NOMO-1 (cell line): Measurements from ENCODE around the gene NPC1.
"Not testable (repeated sequence)": the region's sequence is repeated elsewhere in the genome, so short reads cannot be mapped to it uniquely, and the experiment has no call there.

Experiments
- DNase-seq, 2 experiments: peaks; one replicate each; lab custom pipeline; 2025; ENCODE audit not compliant: unreplicated experiment in 2 of 2; lab: John Stamatoyannopoulos, UW

The NPC1 gene

GRCh38 chr18:23577521-23577920, 8.8 kb downstream of the NPC1 start:
- DNase-seq, result not testable (repeated sequence)

- no peak for DNase-seq
These were observed 11.0 kb downstream of the NPC1 start for GRCh38 chr18:23575309-23575651.

DNA sequence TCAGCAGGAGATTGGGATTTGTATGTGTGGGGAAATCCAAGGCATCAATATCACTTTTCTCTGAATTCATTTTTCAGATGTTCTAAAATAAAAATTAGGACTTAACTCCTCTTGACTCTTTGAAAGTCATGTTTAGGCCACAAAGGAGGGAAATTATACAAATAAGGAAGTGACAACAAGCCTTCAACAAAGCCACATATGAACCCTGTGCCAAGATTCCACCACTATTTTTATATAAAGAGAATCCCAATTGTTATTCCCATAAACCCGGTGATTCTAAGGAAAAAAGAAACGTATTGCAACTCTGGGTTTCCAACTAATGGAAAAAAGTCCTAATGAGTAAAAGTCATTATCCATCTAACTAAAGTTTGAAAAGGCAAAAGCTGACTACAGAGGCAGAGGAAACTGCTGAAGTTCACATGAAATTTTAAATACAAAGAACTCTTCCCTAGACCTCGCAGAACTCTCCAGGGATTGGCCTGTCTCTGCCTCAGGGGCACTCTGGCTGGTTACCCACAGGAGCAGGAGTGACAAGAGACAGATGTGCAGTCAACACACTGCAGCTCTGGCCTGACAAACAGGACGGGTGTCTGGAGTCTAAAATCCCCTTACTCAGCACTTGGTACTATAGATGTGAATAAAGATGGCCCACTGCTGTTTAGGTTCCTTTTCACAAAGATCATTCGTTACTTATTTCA, 11.5 kb downstream of the NPC1 start:
- DNase-seq, result peak in 1 of 2 experiments; percentile 20

- DNase-seq, result peak in 1 of 2 experiments; percentile 18
These were observed 12.5 kb downstream of the NPC1 start for GRCh38 chr18:23573626-23574431.

DNA sequence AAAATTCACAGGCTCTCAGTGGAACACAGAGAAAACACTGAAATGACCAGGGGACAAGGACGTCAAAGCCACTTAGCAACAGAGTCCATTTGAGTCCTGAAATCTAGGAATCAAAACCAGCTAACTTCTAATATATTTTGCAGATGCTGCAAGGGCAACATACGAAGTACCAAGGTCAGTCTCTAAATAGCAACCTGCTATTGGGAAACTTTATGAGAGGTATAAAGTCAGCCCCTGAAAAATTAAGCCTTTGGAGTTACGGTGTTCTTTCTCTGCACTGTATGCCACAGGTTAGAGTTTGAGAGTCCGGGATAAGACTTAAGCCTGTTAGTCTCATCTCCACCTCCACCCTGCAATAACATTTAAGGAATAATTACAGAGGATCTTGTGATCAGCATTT, 13.3 kb downstream of the NPC1 start:
- no peak for DNase-seq

- no peak for DNase-seq
These were observed 13.7 kb downstream of the NPC1 start for GRCh38 chr18:23572570-23572969.

DNA sequence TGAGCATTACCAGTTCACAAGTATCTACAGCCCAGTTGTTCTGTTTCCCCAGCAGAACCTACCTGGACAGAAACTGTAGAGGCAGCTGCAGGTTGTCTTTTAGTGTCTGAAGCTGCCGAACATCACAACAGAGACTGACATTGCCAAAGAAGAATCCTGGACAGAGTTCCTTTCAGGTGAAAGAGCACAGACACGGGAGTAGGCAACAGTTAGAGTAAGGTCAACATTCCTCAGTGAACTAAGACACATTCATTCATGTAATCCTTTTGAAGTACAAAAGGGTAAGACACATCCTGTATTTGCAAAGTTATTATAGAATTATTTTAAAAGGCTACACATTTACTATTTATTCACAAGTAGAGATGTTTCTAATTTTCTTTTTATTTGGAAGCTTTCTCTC, 14.3 kb downstream of the NPC1 start:
- DNase-seq, result no peak

GRCh38 chr18:23570912-23571504, 15.3 kb downstream of the NPC1 start:
- DNase-seq, result no peak

DNA sequence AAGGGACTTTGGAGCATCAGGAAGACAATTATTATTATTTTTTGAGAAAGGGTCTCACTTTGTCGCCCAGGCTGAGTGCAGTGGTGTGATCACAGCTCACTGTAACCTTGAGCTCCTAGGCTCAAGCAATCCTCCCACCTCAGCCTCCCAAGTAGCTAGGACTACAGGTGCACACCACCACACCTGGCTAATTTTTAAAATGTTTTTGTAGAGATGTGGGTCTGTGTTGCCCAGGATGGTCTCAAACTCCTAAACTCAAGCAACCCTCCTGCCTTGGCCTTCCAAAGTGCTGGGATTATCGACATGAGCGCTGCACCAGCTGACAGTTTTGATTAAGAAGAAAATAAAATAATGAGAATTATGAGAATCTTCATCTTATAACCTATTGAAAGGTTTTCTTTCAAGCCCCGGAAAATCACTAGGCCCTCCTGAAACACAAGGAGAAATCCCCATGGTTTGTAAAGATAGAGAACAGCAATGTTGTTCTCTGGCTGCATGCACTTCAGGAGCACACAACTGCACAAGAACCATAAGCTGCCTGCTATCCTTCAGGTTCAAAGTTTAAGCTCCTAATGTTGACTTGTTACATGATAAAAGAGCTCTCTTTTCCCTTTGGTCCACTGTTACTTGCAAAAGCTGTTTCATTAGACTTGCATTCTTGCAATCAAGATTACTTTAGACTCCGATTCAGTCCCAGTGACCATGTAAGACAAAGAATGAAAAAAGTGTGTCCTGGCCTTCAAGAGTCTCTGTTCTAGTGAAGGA, 16.8 kb downstream of the NPC1 start:
- DNase-seq, result no peak

DNA sequence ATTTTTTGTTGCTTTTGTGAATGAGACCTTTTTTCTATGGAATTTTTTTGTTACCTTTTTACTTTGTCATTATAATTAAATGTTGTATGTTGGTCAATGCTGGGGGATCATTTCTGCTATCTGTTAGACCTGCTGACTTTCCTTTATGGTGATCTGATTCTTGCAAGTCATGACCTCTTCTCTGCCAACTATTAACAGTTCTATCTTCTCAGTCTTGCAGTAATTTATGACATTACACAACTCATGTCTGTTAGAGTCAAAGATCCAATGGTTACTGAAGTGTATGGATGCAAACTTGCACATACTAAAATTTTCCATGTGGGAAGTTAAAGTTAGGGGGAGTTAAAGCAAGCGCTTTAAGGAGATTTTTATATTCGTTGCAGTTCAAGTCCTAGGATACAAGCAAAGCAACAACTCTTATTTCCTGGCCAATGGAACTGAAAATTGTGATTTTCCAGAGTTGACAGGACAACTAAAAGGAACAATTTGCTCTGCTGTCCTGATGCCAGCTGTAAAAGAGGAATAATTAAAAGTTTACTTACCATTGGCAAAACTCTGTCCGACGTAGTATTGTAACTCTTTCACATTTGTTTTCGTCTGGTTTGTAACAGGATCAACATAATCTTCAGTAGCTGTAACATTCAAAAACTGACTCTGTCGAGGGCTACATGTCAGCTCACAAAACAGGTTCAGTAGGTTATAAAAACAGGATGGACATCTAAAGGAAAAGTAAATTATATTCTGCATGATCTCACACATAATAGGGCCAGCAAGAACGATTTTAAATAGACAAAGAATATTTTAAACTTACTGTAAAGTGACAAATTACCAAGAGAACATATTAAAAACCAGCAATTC, 17.8 kb downstream of the NPC1 start:
- DNase-seq, result peak in 1 of 2 experiments; percentile 59

DNA sequence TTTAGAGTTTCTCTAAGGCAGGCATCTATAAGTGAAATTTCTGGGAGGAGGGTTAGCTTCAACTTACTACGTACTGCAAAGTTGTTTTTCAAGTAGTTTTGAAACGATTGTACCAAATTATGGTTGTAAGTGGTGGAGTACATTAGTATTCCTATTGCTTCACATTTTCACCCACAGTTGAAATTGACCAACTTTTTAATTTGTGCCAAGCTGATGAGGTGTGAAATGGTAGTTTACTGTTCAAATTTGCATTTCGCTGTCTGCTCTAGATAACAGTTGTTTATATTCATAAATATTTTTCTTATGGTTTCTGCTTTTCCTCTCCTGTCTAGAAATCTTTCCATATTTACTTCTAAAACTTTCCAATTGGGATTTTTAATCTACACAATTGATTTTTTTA, 18.6 kb downstream of the NPC1 start:
- no peak for DNase-seq

GRCh38 chr18:23565916-23566547, 20.3 kb downstream of the NPC1 start:
- no peak for DNase-seq

- no peak for DNase-seq
These were observed 22.8 kb downstream of the NPC1 start for GRCh38 chr18:23563377-23564043.

GRCh38 chr18:23560186-23560585, 26.1 kb downstream of the NPC1 start:
- no peak for DNase-seq

GRCh38 chr18:23557511-23557910, 28.8 kb downstream of the NPC1 start:
- not testable (repeated sequence) for DNase-seq

GRCh38 chr18:23556145-23556780, 30.0 kb downstream of the NPC1 start:
- no peak for DNase-seq

DNA sequence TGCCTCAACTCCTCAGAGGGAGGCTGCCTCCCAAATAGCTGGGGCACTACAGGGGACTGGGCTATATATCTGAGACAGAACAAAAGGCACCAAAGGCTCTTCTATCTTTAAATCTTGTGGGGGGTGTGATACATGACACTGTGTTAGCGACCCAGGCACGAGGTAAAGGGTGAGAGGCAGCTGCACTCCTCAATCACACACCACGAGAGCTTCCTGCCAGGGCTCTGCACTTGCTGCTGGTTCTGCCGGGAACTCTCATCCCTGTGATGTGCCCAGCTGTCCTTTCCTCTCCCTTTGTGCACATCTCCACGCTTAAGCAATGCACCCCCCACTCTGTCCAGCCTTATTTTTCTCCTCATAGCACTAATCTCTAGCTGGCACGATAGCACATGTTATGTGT, 32.4 kb downstream of the NPC1 start:
- no peak for DNase-seq

GRCh38 chr18:23552505-23552904, 33.8 kb downstream of the NPC1 start:
- no peak for DNase-seq

DNA sequence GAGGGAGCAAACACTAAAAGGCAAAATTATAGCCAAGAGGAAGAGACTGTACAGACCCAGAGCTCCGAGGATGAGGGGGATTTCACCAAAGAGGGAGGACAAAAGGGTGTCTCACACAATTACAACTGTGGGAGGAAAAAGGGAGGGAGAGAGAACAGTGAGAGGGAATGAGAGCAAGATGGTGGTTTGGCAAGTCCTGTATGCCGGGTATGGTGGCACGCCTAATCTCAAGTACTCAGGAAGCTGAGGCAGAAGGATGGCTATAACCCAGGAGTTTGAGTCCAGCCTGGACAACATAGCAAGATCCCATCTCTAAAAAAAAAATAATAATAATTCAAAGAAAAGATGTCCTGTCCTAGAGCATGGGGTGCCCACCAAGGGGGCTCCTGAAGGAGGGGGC, 34.3 kb downstream of the NPC1 start:
- no peak for DNase-seq
